Gastrocnemius medialis (tissue), 4 donors: ENCODE data around the gene ASF1B.

Experiments used
- POLR2A ChIP-seq, 2 donors: fragments of 450-650 bp; IDR thresholded peaks; one replicate each; pipeline ENCODE4 v1.6.1; 2017; ENCODE audit warnings: antibody characterized with exemption in 2 of 2, mild to moderate bottlenecking in 2 of 2, moderate library complexity in 2 of 2
- TF ChIP-seq, protein P1 (sequence below), 5 experiments: fragments of 450-650 bp in 3 of 5; fragments of 200-600 bp in 2 of 5; sonication (generic) in 2 of 5; IDR thresholded peaks in 4 of 5; conservative IDR thresholded peaks in 1 of 5; 1 replicate in 4 of 5; 2 replicates in 1 of 5; pipeline ENCODE4 v1.5.1; 2016 to 2019; ENCODE audit warnings: antibody characterized with exemption in 5 of 5, mild to moderate bottlenecking in 3 of 5, moderate library complexity in 3 of 5

DNA sequence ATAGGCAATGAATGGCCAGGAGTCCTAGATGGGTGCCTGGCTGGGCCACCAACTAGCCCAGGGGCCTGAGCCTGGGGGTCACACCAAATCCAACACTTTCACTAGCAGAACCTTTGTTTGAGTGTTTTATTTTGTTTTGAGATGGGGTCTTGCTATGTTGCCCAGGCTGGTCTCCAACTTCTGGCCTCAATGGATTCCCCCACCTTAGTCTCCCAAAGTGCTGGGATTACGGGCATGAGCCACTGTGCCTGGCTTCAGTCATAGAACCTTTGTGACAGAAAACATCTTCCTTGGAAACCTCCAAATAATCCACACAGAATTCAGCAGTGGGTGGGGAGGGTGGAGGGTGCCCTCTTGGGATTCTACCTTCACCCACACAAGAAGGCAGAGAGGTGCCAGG lies 24.9 kb downstream of the ASF1B start:
- TF ChIP-seq, protein P1, sequence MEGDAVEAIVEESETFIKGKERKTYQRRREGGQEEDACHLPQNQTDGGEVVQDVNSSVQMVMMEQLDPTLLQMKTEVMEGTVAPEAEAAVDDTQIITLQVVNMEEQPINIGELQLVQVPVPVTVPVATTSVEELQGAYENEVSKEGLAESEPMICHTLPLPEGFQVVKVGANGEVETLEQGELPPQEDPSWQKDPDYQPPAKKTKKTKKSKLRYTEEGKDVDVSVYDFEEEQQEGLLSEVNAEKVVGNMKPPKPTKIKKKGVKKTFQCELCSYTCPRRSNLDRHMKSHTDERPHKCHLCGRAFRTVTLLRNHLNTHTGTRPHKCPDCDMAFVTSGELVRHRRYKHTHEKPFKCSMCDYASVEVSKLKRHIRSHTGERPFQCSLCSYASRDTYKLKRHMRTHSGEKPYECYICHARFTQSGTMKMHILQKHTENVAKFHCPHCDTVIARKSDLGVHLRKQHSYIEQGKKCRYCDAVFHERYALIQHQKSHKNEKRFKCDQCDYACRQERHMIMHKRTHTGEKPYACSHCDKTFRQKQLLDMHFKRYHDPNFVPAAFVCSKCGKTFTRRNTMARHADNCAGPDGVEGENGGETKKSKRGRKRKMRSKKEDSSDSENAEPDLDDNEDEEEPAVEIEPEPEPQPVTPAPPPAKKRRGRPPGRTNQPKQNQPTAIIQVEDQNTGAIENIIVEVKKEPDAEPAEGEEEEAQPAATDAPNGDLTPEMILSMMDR (IDR thresholded peaks at IDR 0.05 in 4 of 5, conservative IDR thresholded peaks at IDR 0.05 in 1 of 5), result no peak
- no peak for TF ChIP-seq POLR2A (IDR thresholded peaks at IDR 0.05)
